ENCODE results near the gene ISX. TPM values are rescaled to one million over a fixed set of nuclear protein-coding genes. Genes with fewer than 3 reads are reported as not detected.

Gene ISX
- total RNA-seq, 1 experiment from 2014 or later = not detected

DNA sequence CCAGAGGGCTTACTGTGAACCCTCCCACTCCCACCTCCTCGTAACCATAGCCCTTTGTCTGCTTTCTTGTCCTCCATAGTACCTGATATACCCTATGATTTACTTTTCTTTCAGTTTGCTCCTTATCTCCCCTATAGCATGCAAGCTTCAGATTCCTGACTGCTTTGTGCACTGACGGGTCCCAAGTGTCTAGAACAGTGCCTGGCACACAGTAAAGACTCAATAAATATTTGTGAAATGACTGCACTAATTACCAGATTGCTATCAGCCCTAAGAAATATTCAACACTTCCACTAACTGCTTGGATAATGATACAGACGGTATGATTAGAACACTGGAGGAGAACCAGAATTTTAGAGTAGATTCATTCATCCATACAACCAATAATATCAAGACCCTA lies 33.0 kb downstream of the ISX start:
- POLR2A ChIA-PET = no interaction called here
- H3K27me3 Mint-ChIP-seq (ENCODE audit: low read depth) = 0 out of 2 replicates have a peak, but pooled peaks cover 3% of the 10 kb centered on the region
- H3K4me3 Mint-ChIP-seq = no peak overlapping the region
- H3K36me3 Mint-ChIP-seq = no peaks in the 10 kb centered on the region
- CTCF ChIA-PET = interaction anchor here (0.8 kb wide), 1 partner anchor 52 kb away, joined by 3 read pairs; no protein-coding TSS in a partner anchor
- DNase-seq (ENCODE audit: low spot score) (no peak), ATAC-seq (no peak)
- TF ChIP-seq HMGA2 (CRISPR knock-in tag; IDR thresholded peaks at IDR 0.05) (no peak), FOXJ3 (CRISPR knock-in tag; IDR thresholded peaks at IDR 0.05; ENCODE audit: borderline replicate concordance) (no peak), GTF2I (CRISPR knock-in tag; conservative IDR thresholded peaks at IDR 0.05) (no peak), NFYB (CRISPR knock-in tag; conservative IDR thresholded peaks at IDR 0.05; ENCODE audit: low read depth) (no peak), ZNF263 (CRISPR knock-in tag; IDR thresholded peaks at IDR 0.05; ENCODE audit: low read depth) (no peak), NFE2L1 (CRISPR knock-in tag; IDR thresholded peaks at IDR 0.05) (no peak), FOXP1 (CRISPR knock-in tag; IDR thresholded peaks at IDR 0.05; ENCODE audit: borderline replicate concordance) (no peak), MXD4 (CRISPR knock-in tag; IDR thresholded peaks at IDR 0.05; ENCODE audit: borderline replicate concordance) (no peak), ZNF219 (CRISPR knock-in tag; IDR thresholded peaks at IDR 0.05; ENCODE audit: borderline replicate concordance) (no peak), ZNF396 (CRISPR knock-in tag; IDR thresholded peaks at IDR 0.05; ENCODE audit: borderline replicate concordance) (no peak), NR2C2 (CRISPR knock-in tag; IDR thresholded peaks at IDR 0.05) (no peak), KAT7 (CRISPR knock-in tag; IDR thresholded peaks at IDR 0.05; ENCODE audit: borderline replicate concordance) (no peak), IRF2 (CRISPR knock-in tag; IDR thresholded peaks at IDR 0.05; ENCODE audit: borderline replicate concordance, low read depth) (no peak)
- TF ChIP-seq, protein P1, sequence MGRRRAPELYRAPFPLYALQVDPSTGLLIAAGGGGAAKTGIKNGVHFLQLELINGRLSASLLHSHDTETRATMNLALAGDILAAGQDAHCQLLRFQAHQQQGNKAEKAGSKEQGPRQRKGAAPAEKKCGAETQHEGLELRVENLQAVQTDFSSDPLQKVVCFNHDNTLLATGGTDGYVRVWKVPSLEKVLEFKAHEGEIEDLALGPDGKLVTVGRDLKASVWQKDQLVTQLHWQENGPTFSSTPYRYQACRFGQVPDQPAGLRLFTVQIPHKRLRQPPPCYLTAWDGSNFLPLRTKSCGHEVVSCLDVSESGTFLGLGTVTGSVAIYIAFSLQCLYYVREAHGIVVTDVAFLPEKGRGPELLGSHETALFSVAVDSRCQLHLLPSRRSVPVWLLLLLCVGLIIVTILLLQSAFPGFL (CRISPR knock-in tag; IDR thresholded peaks at IDR 0.05; ENCODE audit: borderline replicate concordance) = no peak
- TF ChIP-seq, protein P2, sequence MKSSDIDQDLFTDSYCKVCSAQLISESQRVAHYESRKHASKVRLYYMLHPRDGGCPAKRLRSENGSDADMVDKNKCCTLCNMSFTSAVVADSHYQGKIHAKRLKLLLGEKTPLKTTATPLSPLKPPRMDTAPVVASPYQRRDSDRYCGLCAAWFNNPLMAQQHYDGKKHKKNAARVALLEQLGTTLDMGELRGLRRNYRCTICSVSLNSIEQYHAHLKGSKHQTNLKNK (CRISPR knock-in tag; IDR thresholded peaks at IDR 0.05) = no peak
- TF ChIP-seq, protein P3, sequence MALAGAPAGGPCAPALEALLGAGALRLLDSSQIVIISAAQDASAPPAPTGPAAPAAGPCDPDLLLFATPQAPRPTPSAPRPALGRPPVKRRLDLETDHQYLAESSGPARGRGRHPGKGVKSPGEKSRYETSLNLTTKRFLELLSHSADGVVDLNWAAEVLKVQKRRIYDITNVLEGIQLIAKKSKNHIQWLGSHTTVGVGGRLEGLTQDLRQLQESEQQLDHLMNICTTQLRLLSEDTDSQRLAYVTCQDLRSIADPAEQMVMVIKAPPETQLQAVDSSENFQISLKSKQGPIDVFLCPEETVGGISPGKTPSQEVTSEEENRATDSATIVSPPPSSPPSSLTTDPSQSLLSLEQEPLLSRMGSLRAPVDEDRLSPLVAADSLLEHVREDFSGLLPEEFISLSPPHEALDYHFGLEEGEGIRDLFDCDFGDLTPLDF (CRISPR knock-in tag; IDR thresholded peaks at IDR 0.05) = no peak
- TF ChIP-seq, protein P4, sequence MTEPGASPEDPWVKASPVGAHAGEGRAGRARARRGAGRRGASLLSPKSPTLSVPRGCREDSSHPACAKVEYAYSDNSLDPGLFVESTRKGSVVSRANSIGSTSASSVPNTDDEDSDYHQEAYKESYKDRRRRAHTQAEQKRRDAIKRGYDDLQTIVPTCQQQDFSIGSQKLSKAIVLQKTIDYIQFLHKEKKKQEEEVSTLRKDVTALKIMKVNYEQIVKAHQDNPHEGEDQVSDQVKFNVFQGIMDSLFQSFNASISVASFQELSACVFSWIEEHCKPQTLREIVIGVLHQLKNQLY (CRISPR knock-in tag; IDR thresholded peaks at IDR 0.05) = no peak
- TF ChIP-seq, protein P5, sequence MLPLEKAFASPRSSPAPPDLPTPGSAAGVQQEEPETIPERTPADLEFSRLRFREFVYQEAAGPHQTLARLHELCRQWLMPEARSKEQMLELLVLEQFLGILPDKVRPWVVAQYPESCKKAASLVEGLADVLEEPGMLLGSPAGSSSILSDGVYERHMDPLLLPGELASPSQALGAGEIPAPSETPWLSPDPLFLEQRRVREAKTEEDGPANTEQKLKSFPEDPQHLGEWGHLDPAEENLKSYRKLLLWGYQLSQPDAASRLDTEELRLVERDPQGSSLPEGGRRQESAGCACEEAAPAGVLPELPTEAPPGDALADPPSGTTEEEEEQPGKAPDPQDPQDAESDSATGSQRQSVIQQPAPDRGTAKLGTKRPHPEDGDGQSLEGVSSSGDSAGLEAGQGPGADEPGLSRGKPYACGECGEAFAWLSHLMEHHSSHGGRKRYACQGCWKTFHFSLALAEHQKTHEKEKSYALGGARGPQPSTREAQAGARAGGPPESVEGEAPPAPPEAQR (CRISPR knock-in tag; IDR thresholded peaks at IDR 0.05) = no peak
- TF ChIP-seq, protein P6, sequence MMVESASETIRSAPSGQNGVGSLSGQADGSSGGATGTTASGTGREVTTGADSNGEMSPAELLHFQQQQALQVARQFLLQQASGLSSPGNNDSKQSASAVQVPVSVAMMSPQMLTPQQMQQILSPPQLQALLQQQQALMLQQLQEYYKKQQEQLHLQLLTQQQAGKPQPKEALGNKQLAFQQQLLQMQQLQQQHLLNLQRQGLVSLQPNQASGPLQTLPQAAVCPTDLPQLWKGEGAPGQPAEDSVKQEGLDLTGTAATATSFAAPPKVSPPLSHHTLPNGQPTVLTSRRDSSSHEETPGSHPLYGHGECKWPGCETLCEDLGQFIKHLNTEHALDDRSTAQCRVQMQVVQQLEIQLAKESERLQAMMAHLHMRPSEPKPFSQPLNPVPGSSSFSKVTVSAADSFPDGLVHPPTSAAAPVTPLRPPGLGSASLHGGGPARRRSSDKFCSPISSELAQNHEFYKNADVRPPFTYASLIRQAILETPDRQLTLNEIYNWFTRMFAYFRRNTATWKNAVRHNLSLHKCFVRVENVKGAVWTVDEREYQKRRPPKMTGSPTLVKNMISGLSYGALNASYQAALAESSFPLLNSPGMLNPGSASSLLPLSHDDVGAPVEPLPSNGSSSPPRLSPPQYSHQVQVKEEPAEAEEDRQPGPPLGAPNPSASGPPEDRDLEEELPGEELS (CRISPR knock-in tag; IDR thresholded peaks at IDR 0.05) = no peak
- TF ChIP-seq, protein P7, sequence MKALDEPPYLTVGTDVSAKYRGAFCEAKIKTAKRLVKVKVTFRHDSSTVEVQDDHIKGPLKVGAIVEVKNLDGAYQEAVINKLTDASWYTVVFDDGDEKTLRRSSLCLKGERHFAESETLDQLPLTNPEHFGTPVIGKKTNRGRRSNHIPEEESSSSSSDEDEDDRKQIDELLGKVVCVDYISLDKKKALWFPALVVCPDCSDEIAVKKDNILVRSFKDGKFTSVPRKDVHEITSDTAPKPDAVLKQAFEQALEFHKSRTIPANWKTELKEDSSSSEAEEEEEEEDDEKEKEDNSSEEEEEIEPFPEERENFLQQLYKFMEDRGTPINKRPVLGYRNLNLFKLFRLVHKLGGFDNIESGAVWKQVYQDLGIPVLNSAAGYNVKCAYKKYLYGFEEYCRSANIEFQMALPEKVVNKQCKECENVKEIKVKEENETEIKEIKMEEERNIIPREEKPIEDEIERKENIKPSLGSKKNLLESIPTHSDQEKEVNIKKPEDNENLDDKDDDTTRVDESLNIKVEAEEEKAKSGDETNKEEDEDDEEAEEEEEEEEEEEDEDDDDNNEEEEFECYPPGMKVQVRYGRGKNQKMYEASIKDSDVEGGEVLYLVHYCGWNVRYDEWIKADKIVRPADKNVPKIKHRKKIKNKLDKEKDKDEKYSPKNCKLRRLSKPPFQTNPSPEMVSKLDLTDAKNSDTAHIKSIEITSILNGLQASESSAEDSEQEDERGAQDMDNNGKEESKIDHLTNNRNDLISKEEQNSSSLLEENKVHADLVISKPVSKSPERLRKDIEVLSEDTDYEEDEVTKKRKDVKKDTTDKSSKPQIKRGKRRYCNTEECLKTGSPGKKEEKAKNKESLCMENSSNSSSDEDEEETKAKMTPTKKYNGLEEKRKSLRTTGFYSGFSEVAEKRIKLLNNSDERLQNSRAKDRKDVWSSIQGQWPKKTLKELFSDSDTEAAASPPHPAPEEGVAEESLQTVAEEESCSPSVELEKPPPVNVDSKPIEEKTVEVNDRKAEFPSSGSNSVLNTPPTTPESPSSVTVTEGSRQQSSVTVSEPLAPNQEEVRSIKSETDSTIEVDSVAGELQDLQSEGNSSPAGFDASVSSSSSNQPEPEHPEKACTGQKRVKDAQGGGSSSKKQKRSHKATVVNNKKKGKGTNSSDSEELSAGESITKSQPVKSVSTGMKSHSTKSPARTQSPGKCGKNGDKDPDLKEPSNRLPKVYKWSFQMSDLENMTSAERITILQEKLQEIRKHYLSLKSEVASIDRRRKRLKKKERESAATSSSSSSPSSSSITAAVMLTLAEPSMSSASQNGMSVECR (CRISPR knock-in tag; IDR thresholded peaks at IDR 0.05; ENCODE audit: borderline replicate concordance) = no peak
- no peak overlapping the region for H3K27ac Mint-ChIP-seq
- peaks cover 7% of the 10 kb centered on the region; the same call in 1 of the 2 replicates for H3K4me1 Mint-ChIP-seq
- H3K9me3 Mint-ChIP-seq = no peaks in the 10 kb centered on the region

Measured in WTC11 (cell line).